ENCODE data around the gene NKX1-2.

Gene NKX1-2

DNA sequence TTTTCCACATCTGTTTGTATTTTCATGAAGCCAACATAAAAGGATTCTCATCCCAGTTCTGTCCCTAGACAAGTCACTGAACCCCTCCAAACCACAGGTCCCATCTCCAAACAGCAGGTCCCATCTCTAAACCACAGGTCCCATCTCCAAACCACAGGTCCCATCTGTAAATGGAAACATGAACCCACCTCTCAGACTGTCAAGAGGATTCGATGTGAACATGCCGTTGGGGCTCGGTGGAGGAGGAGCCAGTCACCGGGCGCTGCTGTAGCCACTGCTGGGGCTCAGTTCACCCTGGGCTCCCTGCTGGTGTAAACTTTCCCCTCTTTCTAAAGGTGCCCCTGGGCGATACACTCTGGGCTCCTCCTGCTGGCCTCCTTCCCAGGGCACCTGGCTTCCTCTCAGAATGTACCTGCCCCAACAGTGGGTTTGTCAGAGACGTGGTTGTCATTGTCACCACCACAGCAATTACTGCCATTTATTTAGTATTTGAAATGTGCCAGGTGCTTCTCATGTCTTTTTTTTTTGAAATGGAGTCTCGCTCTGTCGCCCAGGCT lies 24.8 kb upstream of the NKX1-2 start:
- TF ChIP-seq CTCF (conservative IDR thresholded peaks at IDR 0.05) (no peak), ZFX (IDR thresholded peaks at IDR 0.05) (no peak)

DNA sequence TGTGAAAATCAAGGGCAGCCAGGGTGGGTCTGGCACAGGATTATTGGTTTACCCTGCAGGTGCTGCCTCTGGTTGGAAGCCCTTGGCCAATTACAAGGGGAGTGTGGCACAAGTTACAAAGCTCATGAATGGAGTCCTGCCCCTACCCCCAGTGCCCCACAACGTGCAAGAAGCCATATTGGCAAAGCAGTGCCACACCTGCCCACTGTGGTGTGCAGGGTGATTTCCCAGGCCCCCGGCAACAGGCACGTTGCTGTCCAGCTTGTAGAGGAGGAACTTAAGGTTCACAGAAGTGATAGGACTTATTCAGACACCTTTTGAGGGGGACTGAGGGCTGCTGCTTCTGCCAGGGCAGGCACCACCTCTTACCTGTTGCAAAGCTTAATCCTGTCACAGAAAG lies 23.2 kb upstream of the NKX1-2 start:
- no peak for TF ChIP-seq ZFX (IDR thresholded peaks at IDR 0.05)
- no peak for TF ChIP-seq CTCF (conservative IDR thresholded peaks at IDR 0.05)
- no peak overlapping the region for H3K27ac ChIP-seq

More for the DNA sequence above, 24.8 kb upstream of the NKX1-2 start:
- no peak overlapping the region for H3K27ac ChIP-seq

- H3K27ac ChIP-seq, result no peak overlapping the region
- no peak for TF ChIP-seq ZFX (IDR thresholded peaks at IDR 0.05)
- no peak for TF ChIP-seq CTCF (conservative IDR thresholded peaks at IDR 0.05)
These were observed 22.2 kb upstream of the NKX1-2 start for GRCh38 chr10:124472071-124472470.

- no peak overlapping the region for H3K27ac ChIP-seq
- no peak for TF ChIP-seq CTCF (conservative IDR thresholded peaks at IDR 0.05)
- no peak for TF ChIP-seq ZFX (IDR thresholded peaks at IDR 0.05)
These were observed 21.0 kb upstream of the NKX1-2 start for GRCh38 chr10:124470544-124471434.

- no peak overlapping the region for H3K27ac ChIP-seq
- TF ChIP-seq CTCF (conservative IDR thresholded peaks at IDR 0.05), result no peak
These were observed 20.2 kb upstream of the NKX1-2 start for GRCh38 chr10:124469956-124470484.

DNA sequence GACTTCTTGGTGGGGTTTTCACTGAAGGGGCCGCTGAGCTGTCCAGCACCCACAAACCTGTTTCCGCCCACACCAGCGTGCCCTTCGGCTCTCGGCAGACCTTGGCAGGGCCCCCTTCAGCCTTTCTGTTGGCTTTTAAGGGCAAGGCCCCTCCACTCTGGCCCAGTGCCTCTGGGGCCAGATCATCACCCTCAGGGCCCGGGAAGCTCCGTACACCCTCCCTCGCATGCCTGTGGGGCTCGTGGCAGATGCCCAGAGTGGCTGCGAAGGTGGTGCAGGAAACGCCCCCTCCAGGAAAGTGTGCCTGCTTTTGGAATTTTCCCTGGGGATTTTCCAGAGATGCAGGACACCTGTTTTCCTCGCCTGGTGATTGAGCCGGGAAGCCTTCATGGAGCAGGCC lies 18.8 kb upstream of the NKX1-2 start:
- no peak for TF ChIP-seq CTCF (conservative IDR thresholded peaks at IDR 0.05)
- no peak for TF ChIP-seq ZFX (IDR thresholded peaks at IDR 0.05)
- H3K27ac ChIP-seq, result no peak overlapping the region

DNA sequence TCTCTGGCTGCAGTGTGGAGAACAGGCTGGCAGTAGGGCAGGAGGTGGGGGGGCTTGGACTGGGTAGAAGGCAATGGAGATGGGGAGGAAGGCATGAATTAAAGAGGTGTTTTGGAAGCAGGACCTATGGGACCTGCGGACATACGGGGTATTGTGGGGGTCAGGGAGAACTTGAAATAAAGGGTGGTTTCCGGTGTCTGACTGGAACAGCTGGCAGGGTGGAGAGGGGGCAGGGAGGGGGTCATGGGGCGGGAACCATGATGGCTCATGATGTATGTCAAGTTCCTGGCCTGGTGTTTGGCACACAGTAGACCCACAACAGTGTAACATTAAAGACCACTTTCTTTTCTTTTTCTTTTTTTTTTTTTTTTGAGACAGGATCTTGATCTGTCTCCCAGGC lies 17.3 kb upstream of the NKX1-2 start:
- H3K27ac ChIP-seq, result no peak overlapping the region
- no peak for TF ChIP-seq ZFX (IDR thresholded peaks at IDR 0.05)
- TF ChIP-seq CTCF (conservative IDR thresholded peaks at IDR 0.05), result no peak

Data from C4-2B (cell line).